Mesothelial cell of epicardium (in vitro differentiated cells): Measurements from ENCODE around the gene TRIO. TPM values are rescaled to one million over a fixed set of nuclear protein-coding genes. Genes with fewer than 3 reads are reported as not detected.

Experiments
- DNase-seq, 2 experiments: peaks; one replicate each; pipeline ENCODE4 v3.0.0; 2021; ENCODE audit warnings: low spot score in 2 of 2; ENCODE audit not compliant: unreplicated experiment in 2 of 2
- H3K27ac Mint-ChIP-seq: 2 replicates; pipeline ENCODE4 v1.8.0; 2021; ENCODE audit warnings: mixed read lengths
- H3K27me3 Mint-ChIP-seq: 2 replicates; pipeline ENCODE4 v1.8.0; 2021; ENCODE audit warnings: low read depth, mixed read lengths
- H3K36me3 Mint-ChIP-seq: 2 replicates; pipeline ENCODE4 v1.8.0; 2021; ENCODE audit warnings: mixed read lengths
- H3K4me1 Mint-ChIP-seq: 2 replicates; pipeline ENCODE4 v1.8.0; 2021; ENCODE audit warnings: mixed read lengths
- H3K4me3 Mint-ChIP-seq: 2 replicates; pipeline ENCODE4 v1.8.0; 2021; ENCODE audit warnings: mild to moderate bottlenecking, moderate library complexity, mixed read lengths
- H3K9me3 Mint-ChIP-seq: 2 replicates; pipeline ENCODE4 v1.8.0; 2021; ENCODE audit warnings: mixed read lengths
- CTCF ChIP-seq: fragments of 200-600 bp; sonication (generic); IDR thresholded peaks from one replicate; pipeline ENCODE4 v1.5.0; 2021; ENCODE audit warnings: antibody characterized with exemption; ENCODE audit not compliant: unreplicated experiment
- total RNA-seq: library from RNA; stranded (reverse); gene quantifications from 3 replicates; pipeline ENCODE4 v1.2.1, GENCODE V29; 2021

The TRIO gene
- total RNA-seq, 1 donor from 2014 or later: 209 TPM

GRCh38 chr5:14373685-14374084, 230.5 kb downstream of the TRIO start:
- Mint-ChIP-seq H3K27me3 (no peaks in the 10 kb centered on the region), H3K27ac (no peak overlapping the region), H3K4me3 (no peak overlapping the region), H3K9me3 (no peaks in the 10 kb centered on the region), H3K4me1 (no peaks in the 10 kb centered on the region), H3K36me3 (peaks cover 46% of the 10 kb centered on the region)
- TF ChIP-seq CTCF: no peak
- no peak for DNase-seq

GRCh38 chr5:14374100-14374499, 231.0 kb downstream of the TRIO start:
- Mint-ChIP-seq H3K4me3 (no peak overlapping the region), H3K27me3 (no peaks in the 10 kb centered on the region), H3K4me1 (no peaks in the 10 kb centered on the region), H3K27ac (no peak overlapping the region), H3K9me3 (no peaks in the 10 kb centered on the region), H3K36me3 (peaks cover 48% of the 10 kb centered on the region)
- TF ChIP-seq CTCF: no peak
- no peak for DNase-seq

GRCh38 chr5:14376789-14377188, 233.6 kb downstream of the TRIO start:
- Mint-ChIP-seq H3K4me1 (no peaks in the 10 kb centered on the region), H3K27ac (no peak overlapping the region), H3K36me3 (peaks cover 54% of the 10 kb centered on the region), H3K27me3 (no peaks in the 10 kb centered on the region), H3K9me3 (no peaks in the 10 kb centered on the region), H3K4me3 (no peak overlapping the region)
- TF ChIP-seq CTCF: no peak
- no peak for DNase-seq

- Mint-ChIP-seq H3K36me3 (peaks cover 42% of the 10 kb centered on the region), H3K4me1 (no peaks in the 10 kb centered on the region), H3K9me3 (no peaks in the 10 kb centered on the region), H3K27me3 (no peaks in the 10 kb centered on the region), H3K27ac (no peak overlapping the region), H3K4me3 (no peak overlapping the region)
- DNase-seq: no peak
- no peak for TF ChIP-seq CTCF
Measured at GRCh38 chr5:14379739-14380497, 236.8 kb downstream of the TRIO start.

- H3K4me1 Mint-ChIP-seq: peaks cover 5% of the 10 kb centered on the region
- DNase-seq: no peak
- no peak overlapping the region for H3K4me3 Mint-ChIP-seq
- peaks cover 42% of the 10 kb centered on the region for H3K36me3 Mint-ChIP-seq
- H3K27ac Mint-ChIP-seq: no peak overlapping the region
- TF ChIP-seq CTCF: no peak
- no peaks in the 10 kb centered on the region for H3K27me3 Mint-ChIP-seq
- no peaks in the 10 kb centered on the region for H3K9me3 Mint-ChIP-seq
Measured at GRCh38 chr5:14380712-14381111, 237.6 kb downstream of the TRIO start.
